MM.1S (cell line): Measurements from ENCODE around the gene ZNF618.

Experiments
- CTCF ChIP-seq: fragments of 300-600 bp; sonication (generic); IDR thresholded peaks from 2 replicates; pipeline ENCODE4 v1.5.1; 2016; ENCODE audit warnings: antibody characterized with exemption, low read length, mixed read lengths
- EZH2 ChIP-seq: fragments of 300-600 bp; sonication (generic); optimal IDR thresholded peaks from 2 replicates; pipeline ENCODE3; 2017; ENCODE audit warnings: low read depth, mild to moderate bottlenecking, antibody characterized with exemption, low read length, mixed read lengths
- EZH2phosphoT487 ChIP-seq: fragments of 300-600 bp; sonication (generic); IDR thresholded peaks from 2 replicates; pipeline ENCODE4 v1.6.1; 2018; ENCODE audit warnings: antibody characterized with exemption, low read length

GRCh38 chr9:114077162-114077837 is 201.2 kb downstream of the ZNF618 start:
- TF ChIP-seq EZH2 (no peak), CTCF (no peak), EZH2phosphoT487 (no peak)
